GM18517 (cell line): Measurements from ENCODE around the gene PLEKHH2.
"Not testable (repeated sequence)": the region's sequence is repeated elsewhere in the genome, so short reads cannot be mapped to it uniquely, and the experiment has no call there.

Experiments used
- ATAC-seq: cut with Tn5 transposase; IDR thresholded peaks from one replicate; pipeline ENCODE4 v1.9.1; 2021; ENCODE audit warnings: mild to moderate bottlenecking, moderate library complexity; ENCODE audit not compliant: unreplicated experiment

PLEKHH2 gene

DNA sequence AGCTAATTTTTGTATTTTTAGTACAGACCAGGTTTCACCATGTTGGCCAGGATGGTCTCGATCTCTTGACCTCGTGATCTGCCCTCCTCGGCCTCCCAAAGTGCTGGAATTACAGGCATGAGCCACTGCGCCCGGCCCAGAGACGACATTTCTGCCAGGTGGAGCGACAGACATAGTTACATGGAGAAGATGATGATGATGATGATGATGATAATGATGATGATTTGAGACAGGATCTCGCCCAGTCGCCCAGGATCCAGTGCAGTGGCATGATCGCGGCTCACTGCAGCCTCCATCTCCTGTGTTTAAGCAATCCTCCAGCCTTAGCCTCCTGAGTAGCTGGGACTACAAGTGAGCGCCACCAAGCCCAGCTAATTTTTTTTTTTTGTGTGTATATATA is 907 bp upstream of the PLEKHH2 start:
- not testable (repeated sequence) for ATAC-seq

DNA sequence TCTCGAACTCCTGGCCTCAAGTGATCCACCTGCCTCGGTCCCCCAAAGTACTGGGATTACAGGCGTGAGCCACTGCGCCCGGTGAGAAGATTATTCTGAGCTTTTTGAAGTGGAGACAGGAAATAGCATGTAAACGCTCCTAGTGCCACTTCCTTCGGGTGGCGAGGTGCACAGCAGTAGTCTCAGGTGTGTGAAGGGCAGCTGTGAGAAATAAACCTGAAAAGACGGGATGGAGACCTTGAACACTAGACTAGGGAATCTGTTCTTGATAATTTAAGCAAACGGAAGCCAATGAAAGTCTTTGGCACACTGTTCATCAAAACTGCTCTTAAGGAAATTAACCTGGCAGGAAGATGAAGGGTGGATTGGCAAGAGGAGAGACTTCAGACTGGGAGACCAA is 439 bp upstream of the PLEKHH2 start:
- ATAC-seq = no peak

DNA sequence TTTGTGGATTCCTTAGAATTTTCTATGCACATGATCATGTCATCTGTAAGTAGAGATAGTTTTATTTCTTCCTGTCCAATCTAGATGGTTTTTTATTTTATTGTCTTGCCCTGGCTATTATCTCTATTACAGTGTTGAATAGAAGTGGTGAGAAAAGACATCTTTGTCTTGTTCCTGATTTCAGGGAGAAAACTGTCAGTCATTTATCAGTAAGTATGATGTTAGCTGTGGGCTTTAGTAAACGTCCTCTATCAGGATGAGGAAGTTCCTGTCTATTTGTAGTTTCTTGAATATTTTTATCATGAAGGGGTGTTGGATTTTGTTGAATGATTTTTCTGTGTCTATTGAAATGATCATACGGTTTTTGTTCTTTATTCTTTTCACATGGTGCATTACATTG is 5.3 kb downstream of the PLEKHH2 start:
- ATAC-seq = no peak

DNA sequence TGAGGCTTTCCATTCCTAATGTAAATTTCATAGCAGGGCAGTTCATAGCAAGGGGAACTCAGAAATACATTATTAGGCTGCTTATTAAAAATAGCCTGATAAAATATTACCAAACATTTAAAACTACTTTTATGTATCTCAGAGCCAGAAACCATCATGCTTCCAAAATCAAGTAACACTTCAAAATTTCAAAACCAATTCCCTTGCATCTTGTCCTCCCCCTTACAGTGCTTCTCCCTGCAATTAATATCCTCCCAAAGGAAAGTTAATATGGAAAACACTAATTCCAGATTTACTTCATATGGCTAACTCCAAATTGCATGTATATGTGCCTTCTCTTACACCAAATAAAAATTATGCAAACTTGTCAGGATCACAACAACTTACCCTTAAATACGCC is 6.6 kb downstream of the PLEKHH2 start:
- no peak for ATAC-seq

DNA sequence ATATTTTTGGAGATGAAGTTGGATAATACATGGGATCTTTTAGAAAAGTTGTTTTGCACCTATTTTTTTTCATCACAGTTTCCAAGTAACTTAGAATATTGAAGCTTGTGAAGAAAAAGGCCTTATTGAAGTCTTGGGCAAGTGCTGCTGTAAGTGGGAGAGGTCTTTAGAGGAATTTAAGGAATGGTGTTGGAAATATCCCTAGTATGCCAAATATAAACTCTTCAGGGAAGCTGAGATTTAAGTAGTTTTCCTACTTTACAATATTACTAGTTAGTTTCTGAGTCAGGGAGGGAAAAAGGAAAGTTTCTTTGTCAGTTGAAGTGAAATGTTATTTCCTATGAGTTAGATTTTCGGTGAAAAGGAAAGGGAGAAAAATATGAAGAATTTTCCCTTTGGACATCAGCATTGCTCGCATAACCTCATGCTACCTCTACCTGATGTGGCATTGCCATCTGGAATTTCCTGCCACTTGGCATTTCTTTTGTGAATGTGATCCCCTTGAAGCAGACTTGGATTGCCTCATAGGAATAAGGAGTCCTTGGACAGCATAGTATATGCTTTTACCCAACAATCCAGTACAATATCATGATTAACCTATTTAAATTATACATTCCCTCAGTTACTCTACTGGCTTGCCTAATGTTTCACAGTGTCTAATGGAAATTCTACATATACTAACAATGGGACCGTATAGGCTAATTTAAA is 12.1 kb downstream of the PLEKHH2 start:
- no peak for ATAC-seq

DNA sequence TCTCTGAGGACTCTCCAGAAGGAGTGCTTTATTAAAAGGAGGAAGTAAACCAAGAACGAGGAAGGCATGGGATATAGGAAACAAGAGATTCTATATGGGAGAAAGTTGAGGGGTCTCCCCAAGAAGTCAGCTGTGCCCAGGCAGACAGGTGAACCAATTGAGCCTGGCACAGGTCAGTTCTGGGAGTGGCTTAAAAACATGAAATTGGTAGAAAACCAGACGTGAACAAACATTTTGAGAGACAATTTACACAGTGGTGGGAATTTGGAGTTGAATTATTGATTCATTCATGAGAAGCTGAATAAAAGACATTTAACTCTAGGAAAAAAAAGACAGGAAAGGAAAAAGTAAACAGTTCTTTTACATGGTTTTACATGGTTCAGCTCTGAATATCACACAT is 16.4 kb downstream of the PLEKHH2 start:
- ATAC-seq = no peak

DNA sequence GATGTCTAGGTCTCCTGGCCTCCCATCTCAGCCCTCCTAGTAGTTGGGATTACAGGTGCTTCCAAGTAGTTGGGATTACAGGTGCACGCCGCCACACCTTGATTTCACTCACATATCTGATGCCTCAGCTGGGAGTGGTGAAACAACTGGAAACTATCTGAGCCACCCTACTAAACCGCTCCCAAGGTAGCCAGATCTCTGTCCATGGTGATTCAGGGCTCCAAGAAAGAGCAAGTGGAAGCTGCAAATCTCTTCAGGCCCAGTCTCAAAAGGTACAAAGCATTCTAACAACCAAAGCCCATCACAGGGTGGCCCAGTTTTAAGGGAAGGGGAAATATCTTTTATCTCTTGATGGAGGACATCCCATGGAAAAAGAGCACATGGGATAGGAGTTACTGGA is 20.2 kb downstream of the PLEKHH2 start:
- ATAC-seq = no peak

DNA sequence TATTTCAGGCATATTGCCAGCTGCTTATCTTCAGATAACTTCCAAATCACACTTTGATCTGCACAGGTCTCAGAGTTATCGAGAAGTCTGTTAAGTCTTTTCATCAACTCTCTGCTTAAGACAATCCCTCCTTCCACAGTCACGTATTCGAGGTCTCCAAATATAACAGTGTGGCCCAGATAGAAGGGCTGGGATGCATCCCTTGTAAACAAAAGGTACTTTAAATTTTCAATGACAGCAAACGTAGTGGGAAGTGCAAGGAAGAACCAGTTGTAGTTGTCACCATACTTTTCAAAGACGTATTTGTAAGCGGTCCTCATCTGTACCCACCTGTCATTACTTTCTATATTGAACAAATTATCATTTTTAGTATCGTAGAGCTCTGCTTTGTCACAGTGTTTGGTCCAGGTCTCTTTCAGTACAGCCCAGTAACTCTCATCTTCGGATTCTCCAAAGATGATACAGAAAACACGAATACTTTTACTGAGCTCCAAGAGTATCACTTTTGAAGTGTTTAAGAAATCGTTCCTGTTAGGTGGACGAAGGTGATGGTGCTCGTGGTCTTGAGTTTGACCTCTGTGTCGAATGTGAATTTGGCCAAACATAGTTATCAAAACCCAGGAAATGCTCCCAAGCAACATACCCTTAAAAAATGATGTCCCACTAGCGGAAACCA is 38.7 kb downstream of the PLEKHH2 start:
- ATAC-seq = no peak

DNA sequence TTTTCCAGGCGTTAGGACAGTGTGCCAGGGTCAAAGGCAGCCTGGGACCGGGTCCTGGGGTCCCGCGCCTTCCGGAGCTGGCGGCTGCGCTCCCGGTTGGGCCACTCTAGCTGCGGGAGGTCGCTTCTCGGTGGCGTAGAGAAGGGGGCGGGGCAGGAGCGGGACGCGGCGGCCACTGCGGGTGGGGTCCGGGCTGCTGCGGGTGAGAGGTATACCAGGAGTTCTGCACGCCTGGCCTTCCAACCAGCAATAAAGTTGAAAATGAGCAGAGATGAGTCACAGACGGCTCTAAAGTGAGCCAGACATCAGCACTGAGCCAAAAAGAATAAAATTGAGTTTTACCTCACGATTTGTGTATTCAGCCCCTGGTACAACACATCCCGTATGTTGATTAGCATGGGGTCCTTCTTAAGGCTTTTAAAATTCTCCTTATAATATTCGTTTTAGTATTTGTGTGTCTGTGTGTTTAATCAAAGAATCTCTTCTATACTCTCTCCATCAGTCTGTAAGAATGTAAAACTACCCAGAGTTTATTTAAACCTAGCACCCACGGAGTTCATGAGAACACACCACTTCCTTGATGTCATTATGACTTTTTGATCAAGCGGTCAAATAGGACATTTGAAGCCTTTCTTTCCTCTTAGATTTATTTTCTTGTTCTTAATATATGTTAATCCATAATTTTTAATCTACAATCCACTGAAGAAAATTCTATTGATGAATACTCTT is 39.4 kb downstream of the PLEKHH2 start, which contains the start of gene C1GALT1C1L:
TSS of gene C1GALT1C1L (minus strand) at position 108 of the 729 bp plus-strand sequence. CDS start at position 1, 107 bp downstream.
- no peak for ATAC-seq

DNA sequence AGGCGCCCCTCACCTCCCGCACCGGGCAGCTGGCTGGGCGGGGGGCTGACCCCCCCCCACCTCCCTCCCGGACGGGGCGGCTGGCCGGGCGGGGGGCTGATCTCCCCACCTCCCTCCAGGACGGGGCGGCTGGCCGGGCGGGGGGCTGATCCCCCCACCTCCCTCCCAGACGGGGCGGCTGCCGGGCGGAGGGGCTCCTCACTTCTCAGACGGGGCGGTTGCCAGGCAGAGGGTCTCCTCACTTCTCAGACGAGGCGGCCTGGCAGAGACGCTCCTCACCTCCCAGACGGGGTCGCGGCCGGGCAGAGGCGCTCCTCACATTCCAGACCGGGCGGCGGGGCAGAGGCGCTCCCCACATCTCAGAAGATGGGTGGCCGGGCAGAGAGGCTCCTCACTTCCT is 40.7 kb downstream of the PLEKHH2 start:
- ATAC-seq = not testable (repeated sequence)

DNA sequence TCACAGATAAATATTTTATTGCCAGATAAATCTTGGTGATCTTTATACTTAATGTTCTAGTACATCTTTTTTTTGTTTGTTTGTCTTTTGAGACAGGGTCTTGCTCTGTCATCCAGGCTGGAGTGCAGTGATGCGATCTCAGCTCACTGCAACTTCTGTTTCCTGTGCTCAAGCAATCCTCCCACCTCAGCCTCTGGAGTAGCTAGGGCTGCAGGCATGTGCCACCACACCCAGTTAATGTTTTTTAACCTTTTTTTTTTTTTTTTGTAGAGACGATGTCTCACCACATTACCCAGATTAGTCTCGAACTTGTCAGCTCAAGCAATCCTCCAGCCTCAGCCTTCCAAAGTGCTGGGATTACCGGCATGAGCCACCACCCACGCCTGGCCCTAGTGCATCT is 48.3 kb downstream of the PLEKHH2 start:
- no peak for ATAC-seq

DNA sequence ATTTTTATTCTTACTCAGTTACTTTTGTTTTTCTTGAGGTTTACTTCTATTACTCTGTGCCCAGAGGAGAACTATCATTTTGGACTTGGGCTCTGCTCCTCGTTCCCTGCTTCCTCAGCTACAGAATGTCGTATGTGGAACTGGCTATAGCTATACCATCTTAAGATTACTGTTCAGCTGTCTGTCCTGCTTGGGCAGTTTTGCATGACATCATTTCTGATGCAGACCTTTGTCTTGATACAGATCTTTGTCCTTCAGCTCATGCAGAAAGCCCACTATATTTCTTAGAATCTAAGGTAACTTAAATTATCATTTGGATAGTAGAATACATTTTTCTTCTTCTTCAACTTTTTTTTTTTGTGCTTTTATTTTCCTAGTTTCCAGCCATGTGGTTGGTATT is 52.9 kb downstream of the PLEKHH2 start:
- no peak for ATAC-seq

DNA sequence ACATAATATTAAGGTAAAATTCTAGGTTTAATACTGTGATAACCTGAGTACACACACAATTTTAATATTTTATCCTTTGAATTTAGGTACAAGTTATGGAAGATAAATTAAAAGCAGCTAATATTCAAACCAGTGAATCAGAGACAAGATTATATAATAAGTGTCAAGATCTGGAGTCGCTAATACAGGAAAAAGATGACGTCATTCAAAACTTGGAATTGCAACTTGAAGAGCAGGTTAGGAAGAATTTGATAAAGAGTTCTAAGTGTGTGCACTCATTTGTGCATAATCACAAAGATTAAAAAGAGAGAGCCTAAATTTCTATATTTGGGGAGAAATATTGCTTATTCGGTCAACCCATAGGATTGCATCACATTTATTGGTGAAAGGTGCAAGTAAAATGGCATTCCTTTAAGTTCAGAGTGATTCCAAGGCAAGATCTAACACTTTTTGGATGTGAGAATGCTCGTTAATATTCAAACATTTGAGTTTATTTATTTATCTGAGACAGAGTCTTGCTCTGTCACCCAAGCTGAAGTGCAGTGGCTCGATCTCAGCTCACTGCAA is 55.5 kb downstream of the PLEKHH2 start:
- ATAC-seq = no peak

DNA sequence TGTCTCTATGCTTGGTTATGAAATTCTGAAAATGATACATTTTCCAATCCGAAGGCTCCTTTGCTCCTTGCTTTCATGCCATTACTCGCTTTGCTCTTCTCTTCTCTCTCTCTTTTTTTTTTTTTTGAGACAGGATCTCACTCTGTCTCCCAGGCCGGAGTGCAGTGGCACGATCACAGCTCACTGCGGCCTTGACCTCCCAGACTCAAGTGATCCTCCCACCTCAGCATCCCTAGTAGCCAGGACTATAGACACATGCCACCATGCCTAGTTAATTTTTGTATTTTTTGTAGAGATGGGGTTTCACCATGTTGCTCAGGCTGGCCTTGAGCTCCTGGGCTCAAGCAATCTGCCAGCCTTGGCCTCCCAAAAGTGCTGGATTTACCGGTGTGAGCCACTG is 61.1 kb downstream of the PLEKHH2 start:
- ATAC-seq = not testable (repeated sequence)

DNA sequence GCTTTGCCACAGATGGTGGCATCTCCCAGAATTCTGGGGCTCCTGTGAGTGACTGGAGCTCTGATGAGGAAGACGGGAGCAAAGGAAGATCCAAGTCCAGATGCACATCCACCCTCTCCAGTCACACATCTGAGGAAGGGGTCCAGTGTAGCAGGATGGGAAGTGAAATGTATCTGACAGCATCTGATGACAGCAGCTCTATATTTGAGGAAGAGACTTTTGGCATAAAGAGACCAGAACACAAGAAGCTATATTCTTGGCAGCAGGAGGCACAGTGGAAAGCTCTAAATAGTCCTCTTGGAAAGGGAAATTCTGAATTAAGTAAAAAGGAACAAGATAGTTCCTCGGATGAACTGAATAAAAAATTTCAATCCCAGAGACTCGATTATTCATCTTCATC is 62.7 kb downstream of the PLEKHH2 start:
- no peak for ATAC-seq

DNA sequence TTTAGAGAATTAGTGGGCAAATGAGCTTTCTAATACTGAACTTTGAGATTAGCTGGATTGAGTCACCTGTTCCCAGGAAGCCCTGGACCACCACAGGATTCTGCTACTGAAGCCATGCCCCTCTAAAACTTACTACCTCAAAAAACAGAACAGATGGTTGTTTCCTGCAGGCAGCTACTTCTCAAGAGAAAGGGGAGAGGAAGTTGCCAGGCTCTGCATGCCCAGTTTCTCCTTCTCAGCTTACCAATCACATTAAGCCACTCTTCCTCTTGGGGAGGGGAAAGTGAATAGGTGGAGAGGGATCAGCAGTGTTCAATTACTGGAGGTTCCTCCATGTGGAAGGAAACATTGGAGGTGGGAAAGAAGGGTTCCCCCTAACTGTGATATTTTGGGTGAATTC is 64.1 kb downstream of the PLEKHH2 start:
- ATAC-seq = no peak

DNA sequence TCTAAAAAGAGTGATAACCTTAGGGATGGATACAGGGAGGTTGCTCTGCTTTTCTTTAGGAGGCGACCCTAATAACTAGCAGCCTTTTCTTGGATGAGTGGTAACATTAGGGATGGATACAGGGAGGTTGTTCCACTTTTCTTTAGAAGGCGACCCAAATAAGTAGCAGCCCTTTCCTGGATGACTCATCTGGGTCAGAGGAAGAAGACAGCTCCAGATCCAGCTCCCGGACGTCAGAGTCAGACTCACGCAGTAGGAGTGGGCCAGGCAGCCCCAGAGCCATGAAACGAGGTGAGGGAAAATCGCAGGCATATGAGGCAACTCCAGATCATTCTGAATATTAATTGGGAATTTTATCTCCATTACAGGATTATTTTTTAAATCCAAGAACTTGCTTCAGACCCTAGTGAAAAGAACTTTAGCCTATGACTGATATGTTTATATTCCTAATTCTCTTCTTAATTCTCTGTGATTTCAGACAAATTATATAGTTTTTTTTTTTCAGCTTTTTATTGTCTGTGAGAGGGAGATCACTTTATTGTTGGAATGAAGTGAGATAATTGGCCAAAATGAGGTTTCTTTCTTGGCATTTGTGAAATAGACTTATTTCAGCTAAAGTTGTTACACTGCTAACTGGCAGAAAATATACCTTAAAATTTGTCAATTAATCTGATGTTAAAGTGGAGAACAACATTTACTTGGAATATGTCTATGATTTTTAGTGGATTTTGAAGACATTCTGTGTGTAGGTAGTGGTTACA is 70.4 kb downstream of the PLEKHH2 start:
- ATAC-seq = no peak

DNA sequence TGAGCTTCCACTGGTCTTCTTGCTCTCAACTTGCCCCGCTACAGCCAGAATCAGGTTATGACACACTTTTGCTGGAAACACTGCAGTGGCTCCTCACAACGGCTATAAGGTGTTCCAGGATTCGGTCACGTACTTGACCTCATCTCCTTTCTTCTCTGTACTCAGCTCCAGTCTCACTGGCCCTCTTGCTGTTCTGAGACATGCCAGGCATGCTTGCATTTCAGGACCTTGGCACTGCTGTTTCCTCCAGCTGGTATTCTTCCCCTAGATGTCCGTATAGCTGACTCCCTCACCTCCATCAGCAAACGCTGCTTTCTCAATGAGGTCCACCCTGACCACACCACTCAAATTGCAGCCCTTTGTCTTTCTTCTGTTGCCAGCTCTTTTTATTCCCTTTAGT is 71.1 kb downstream of the PLEKHH2 start:
- no peak for ATAC-seq

DNA sequence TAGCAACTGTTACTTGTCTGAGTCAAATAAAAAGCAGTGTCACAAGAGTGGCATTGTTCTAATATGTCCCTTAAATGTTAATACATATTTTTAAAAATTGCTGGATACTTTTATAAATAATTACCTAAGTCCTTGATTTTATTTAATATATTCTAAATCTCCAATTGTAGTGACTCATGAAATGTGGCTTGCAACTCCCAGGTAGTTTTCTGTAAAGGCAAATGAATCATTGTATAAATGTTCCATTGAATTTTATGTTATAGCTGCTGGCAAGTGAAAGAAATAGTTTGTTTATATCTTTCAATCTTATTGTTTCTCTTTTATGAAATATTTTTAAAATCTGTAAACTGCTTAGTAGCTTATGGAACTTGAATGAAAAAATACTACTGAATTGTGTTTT is 71.8 kb downstream of the PLEKHH2 start:
- ATAC-seq = no peak

DNA sequence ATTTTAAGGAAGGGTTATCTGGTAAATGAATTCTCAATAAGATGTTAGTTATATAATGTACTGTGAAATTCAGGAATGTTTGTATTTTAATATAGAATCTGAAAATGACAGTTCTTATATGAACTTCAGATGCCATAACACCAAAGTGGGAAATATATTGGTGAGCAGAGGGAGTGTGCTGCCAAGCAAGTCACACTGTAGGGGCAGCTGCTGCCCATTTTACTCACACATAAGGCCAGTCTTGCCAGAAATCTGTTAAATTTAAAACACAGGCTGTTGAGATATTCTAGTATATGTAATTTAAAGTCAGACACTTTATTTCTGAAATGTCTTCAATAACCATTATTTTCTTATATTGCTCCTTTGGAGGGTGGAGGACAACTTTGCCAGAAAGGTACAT is 73.8 kb downstream of the PLEKHH2 start:
- no peak for ATAC-seq

DNA sequence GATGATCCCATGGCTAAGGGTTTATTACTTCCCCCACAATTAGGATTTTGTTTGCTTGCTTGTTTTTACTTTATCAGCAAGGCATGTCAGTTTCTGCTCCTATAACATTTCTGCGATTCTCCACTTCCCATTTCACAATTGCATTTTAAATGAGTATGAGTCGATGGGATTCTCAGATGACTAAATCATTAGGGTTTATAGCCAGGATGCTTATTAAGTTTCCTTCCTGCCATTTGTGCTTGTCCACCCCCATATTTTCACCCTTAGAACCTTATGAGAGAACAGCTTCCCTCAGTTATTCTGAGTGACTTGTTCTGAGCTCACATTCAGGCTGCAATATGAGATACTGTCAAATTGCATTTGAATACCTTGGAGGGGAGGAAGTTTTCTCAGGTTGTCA is 77.1 kb downstream of the PLEKHH2 start:
- ATAC-seq = no peak
